Measurements from ENCODE around the gene MLLT3.

GRCh38 chr9:20414150-20414549 lies 208.1 kb downstream of the MLLT3 start:
- TF ChIP-seq CTCF (IDR thresholded peaks at IDR 0.05) (no peak), EP300 (IDR thresholded peaks at IDR 0.05) (no peak)

Measured in suprapubic skin (tissue), 3 donors.